ENCODE data around the gene CABYR. TPM values are rescaled to one million over a fixed set of nuclear protein-coding genes. Genes with fewer than 3 reads are reported as not detected.

The CABYR gene
- total RNA-seq, 2 donors from 2014 or later, result 1.8 to 6.1 TPM

- DNase-seq (ENCODE audit: low spot score) (no peak), ATAC-seq (ENCODE audit: insufficient number of reproducible peaks, low FRiP score, low read depth) (no peak)
These were observed 44.3 kb upstream of the CABYR start for GRCh38 chr18:24094561-24094960.

GRCh38 chr18:24095976-24096375, 42.9 kb upstream of the CABYR start:
- Histone ChIP-seq H3K27me3 (replicated peaks; ENCODE audit: insufficient read depth) (no peaks in the 10 kb centered on the region), H3K9me3 (no peaks in the 10 kb centered on the region), H3K4me3 (no peak overlapping the region), H3K36me3 (no peaks in the 10 kb centered on the region), H3K27ac (no peak overlapping the region), H3K4me1 (ENCODE audit: control insufficient read depth in 1 of 2, low read depth in 2 of 2) (no peaks in the 10 kb centered on the region)
- TF ChIP-seq CTCF (IDR thresholded peaks at IDR 0.05), result no peak
- no peak for ATAC-seq (ENCODE audit: insufficient number of reproducible peaks, low FRiP score, low read depth)
- no peak for DNase-seq (ENCODE audit: low spot score)

More at GRCh38 chr18:24094561-24094960, 44.3 kb upstream of the CABYR start:
- no peaks in the 10 kb centered on the region for H3K27me3 ChIP-seq (replicated peaks; ENCODE audit: insufficient read depth)
- no peaks in the 10 kb centered on the region for H3K36me3 ChIP-seq
- H3K4me3 ChIP-seq, result no peak overlapping the region
- TF ChIP-seq CTCF (IDR thresholded peaks at IDR 0.05), result no peak
- no peaks in the 10 kb centered on the region for H3K4me1 ChIP-seq (ENCODE audit: control insufficient read depth in 1 of 2, low read depth in 2 of 2)
- no peaks in the 10 kb centered on the region for H3K9me3 ChIP-seq
- H3K27ac ChIP-seq, result no peak overlapping the region

GRCh38 chr18:24103320-24104021, 35.4 kb upstream of the CABYR start:
- H3K4me3 ChIP-seq, result no peak overlapping the region
- no peak for DNase-seq (ENCODE audit: low spot score)
- H3K9me3 ChIP-seq, result no peaks in the 10 kb centered on the region
- H3K27ac ChIP-seq, result no peak overlapping the region
- no peaks in the 10 kb centered on the region for H3K4me1 ChIP-seq (ENCODE audit: control insufficient read depth in 1 of 2, low read depth in 2 of 2)
- no peak for ATAC-seq (ENCODE audit: insufficient number of reproducible peaks, low FRiP score, low read depth)
- no peaks in the 10 kb centered on the region for H3K27me3 ChIP-seq (replicated peaks; ENCODE audit: insufficient read depth)
- TF ChIP-seq CTCF (IDR thresholded peaks at IDR 0.05), result no peak
- H3K36me3 ChIP-seq, result no peaks in the 10 kb centered on the region

GRCh38 chr18:24104486-24104885, 34.4 kb upstream of the CABYR start:
- ATAC-seq (ENCODE audit: insufficient number of reproducible peaks, low FRiP score, low read depth) (no peak), DNase-seq (ENCODE audit: low spot score) (no peak)
- Histone ChIP-seq H3K4me1 (ENCODE audit: control insufficient read depth in 1 of 2, low read depth in 2 of 2) (no peaks in the 10 kb centered on the region), H3K36me3 (no peaks in the 10 kb centered on the region), H3K27me3 (replicated peaks; ENCODE audit: insufficient read depth) (no peaks in the 10 kb centered on the region), H3K9me3 (no peaks in the 10 kb centered on the region), H3K4me3 (no peak overlapping the region), H3K27ac (no peak overlapping the region)
- no peak for TF ChIP-seq CTCF (IDR thresholded peaks at IDR 0.05)

- TF ChIP-seq CTCF (IDR thresholded peaks at IDR 0.05), result no peak
- Histone ChIP-seq H3K36me3 (no peaks in the 10 kb centered on the region), H3K4me1 (ENCODE audit: control insufficient read depth in 1 of 2, low read depth in 2 of 2) (no peaks in the 10 kb centered on the region), H3K9me3 (no peaks in the 10 kb centered on the region), H3K27ac (no peak overlapping the region), H3K4me3 (no peak overlapping the region), H3K27me3 (replicated peaks; ENCODE audit: insufficient read depth) (no peaks in the 10 kb centered on the region)
- ATAC-seq (ENCODE audit: insufficient number of reproducible peaks, low FRiP score, low read depth), result no peak
- DNase-seq (ENCODE audit: low spot score), result no peak
These were observed 30.2 kb upstream of the CABYR start for GRCh38 chr18:24108641-24109040.

All from thoracic aorta (tissue), 2 donors.